ENCODE measurements around the gene ZC2HC1C. TPM values are rescaled to one million over a fixed set of nuclear protein-coding genes. Genes with fewer than 3 reads are reported as not detected.
"Not testable (repeated sequence)": the region's sequence is repeated elsewhere in the genome, so short reads cannot be mapped to it uniquely, and the experiment has no call there.

ZC2HC1C gene
- total RNA-seq, 1 donor from 2014 or later = 1.1 TPM

- no peak for ATAC-seq
Measured at GRCh38 chr14:75054421-75054820, 15.0 kb upstream of the ZC2HC1C start.

DNA sequence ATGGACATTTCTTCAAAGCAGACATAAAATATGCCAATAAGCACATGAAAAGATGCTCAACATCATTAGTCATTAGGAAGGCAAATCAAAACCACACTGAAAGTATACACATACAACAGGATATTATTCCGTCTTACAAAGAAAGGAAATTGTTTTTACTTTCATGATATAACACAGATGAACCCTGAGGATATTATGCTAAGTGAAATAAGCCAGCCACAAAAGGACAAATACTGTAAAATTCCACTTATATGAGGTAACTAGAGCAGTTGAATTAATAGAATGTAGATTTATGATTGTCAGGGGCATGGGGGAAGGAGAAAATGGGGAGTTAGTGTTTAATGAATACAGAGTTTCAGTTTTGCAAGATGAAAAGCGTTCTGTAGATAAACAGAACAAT lies 9.8 kb upstream of the ZC2HC1C start:
- no peak for ATAC-seq

- no peak for ATAC-seq
Measured at GRCh38 chr14:75060420-75060819, 9.0 kb upstream of the ZC2HC1C start.

- no peak for ATAC-seq
Measured at GRCh38 chr14:75063013-75063412, 6.4 kb upstream of the ZC2HC1C start.

GRCh38 chr14:75063491-75064204 lies 5.8 kb upstream of the ZC2HC1C start, which contains the start of gene ACYP1:
Gene ACYP1, minus strand, starts transcription at chr14:75064024. Its CDS starts 471 bp downstream, at chr14:75063553.
- peak; percentile 93 for ATAC-seq

DNA sequence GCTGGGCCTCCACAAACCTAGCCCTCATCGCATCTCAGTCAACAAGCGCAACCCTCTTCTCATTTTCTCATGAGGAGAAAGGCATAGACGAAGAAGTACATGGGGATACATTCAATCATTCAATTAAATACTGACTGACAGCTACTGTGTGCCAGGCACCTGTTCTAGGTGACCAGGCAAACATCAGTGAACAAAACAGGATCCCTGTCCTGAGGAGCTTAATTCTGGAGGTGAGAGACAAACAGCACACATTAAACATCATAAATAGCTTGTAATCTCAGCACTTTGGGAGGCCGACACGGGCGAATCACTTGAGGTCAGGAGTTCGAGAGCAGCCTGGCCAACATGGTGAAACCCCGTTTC lies 5.3 kb upstream of the ZC2HC1C start:
- ATAC-seq = no peak

DNA sequence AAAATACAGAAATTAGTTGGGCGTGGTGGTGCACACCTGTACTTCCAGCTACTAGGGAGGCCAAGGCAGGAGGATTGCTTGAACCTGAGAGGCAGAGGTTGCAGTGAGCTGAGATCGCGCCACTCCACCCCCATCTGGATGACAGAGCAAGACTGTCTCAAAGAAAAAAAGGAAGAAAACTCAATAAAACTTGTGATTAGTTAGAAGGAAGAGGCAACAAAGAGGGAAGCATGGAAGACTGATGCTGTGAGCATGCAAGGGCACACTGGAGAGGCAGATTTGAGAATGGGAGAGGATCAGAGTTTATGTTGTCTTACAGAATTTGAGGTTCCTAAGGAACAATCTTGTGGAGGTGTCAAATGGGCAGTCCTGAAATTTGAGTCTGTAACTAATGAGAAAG lies 2.8 kb upstream of the ZC2HC1C start:
- no peak for ATAC-seq

DNA sequence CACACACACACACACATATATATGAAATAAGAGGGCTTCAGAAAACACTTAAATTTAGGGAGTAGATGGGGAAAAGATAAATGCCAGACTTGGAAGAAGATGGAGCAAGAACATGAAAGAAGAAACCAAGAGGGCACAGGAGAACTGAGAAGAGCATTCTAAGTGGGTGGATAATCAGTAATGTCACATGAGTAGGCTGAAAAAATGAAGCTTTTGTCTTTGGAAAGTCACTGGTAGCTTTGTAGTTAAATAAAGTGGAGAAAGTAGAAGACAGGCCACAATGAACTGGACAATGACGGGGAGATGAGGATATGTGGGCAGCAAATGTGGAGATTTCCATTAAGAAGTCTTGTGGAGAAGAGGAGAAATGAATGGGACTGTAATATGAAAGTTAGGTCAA lies 2.2 kb upstream of the ZC2HC1C start:
- no peak for ATAC-seq

DNA sequence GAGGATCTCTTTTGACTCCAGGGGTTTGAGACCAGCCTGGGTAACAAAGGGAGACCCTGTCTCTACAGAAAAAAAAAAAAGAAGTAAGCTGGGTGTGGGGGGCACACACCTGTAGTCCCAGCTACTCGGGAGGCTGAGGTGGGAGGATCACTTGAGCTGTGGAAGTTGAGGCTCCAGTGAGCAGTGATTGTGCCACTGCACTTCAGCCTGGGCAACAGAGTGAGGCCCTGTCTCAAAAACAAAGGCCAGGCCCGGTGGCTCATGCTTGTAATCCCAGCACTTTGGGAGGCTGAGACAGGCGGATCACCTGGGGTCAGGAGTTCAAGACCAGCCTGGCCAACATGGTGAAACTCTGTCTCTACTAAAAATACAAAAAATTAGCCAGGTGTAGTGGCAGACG lies 1.7 kb upstream of the ZC2HC1C start:
- not testable (repeated sequence) for ATAC-seq

DNA sequence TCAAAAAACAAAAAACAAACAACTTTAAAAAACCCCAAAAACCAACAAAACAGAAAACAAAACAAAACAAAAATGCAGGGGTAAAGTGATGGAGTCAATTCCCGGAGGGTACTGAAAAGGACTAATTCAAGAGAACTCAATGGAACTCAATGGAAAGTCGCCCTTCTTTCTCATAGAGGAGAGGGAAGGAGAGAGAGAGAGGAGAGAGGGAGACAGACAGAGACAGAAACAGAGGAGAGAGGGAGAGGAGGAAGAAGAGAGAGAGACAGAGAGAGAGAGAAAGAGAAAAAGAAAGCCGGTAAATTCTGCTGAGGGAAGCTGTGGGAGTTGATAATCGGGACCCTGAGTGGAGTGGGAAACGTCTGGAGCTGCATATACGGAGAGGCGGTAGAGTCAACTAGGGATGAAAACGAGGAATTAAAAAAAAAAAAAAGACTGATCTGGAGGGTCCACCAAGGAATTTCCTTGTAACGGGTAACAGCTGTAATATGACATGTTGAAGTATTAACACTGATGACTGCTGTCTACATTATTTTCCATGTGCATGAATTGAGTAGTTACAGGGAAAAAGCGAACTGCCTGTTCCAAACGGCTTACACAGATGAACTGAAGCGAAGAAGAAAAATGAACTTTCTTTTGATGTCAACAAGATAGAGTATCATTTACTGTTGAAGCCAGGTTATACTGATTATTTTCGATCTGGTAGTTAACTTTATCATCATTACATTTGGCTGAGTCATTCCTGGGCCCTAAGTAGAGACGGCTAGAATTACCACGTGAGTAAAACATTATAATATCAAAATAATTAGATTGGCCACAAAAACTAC lies 934 bp upstream of the ZC2HC1C start:
- ATAC-seq = no peak

DNA sequence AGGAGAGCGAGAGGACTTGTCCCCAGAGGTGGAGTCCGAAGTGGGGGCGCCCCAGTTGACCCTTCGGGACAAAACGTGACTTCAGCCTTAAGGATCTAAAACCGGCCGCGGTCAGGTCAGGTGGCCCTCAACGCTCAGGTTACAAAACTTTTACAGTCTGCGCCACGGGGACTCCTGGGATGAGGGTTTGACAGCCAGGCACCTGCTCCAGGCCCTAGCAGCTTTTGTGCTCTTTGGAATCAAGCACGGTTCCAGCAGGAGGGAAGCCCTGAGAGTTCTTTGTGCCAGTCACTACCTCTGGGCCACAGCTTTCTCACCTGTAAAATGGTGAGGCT lies 337 bp downstream of the ZC2HC1C start:
- ATAC-seq = peak; percentile 8

- peak; percentile 48 for ATAC-seq
Measured at GRCh38 chr14:75070383-75070782, 942 bp downstream of the ZC2HC1C start.

- no peak for ATAC-seq
Measured at GRCh38 chr14:75077794-75078193, 8.4 kb downstream of the ZC2HC1C start.

GRCh38 chr14:75079521-75079920 lies 10.1 kb downstream of the ZC2HC1C start:
- peak; percentile 22 for ATAC-seq

DNA sequence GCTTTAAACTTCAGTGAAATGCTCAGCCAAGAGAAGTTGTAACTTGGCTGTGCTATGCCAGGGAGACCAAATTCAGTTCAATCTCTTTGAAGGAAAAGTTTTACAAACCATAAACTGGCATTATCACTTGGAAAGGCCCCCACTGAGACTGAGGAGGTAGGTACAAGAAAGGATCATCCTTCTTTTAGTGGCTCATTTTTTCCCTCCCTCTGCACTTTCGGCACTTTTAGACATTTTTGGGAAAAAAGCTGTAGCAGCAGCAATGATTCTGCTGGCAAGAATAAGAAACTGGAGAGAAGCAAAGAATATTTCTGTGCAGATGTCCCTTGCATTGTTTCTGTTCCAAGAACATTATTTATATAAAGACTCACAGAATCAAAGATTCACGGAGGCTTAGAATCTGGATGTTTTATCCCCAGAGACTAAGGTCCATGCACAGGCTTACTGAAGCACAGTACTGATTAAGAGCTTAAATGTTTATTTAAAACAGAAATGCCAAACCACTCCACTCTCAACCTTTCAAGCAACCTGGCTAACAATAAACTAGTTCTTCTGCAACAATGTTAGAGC lies 12.3 kb downstream of the ZC2HC1C start:
- ATAC-seq = no peak

DNA sequence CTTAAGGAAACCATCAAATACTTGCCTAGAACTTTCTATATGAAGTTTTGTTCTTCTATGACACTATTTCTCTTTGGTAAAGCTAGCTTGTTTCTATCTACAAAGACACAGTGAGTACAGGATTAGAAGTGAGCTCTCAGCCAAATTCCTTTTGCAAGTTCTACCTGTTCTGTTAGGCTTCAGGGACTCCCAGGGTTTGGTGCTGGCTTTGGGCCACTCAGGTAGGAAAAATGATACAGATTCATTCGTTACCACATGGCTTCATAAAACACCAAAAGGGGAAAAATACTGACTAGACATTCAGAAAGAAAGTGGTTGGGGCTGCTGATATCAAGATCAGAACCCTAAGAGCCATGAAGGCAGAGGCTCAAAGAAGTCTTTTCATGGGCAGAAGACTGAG lies 13.8 kb downstream of the ZC2HC1C start:
- ATAC-seq = peak; percentile 34

DNA sequence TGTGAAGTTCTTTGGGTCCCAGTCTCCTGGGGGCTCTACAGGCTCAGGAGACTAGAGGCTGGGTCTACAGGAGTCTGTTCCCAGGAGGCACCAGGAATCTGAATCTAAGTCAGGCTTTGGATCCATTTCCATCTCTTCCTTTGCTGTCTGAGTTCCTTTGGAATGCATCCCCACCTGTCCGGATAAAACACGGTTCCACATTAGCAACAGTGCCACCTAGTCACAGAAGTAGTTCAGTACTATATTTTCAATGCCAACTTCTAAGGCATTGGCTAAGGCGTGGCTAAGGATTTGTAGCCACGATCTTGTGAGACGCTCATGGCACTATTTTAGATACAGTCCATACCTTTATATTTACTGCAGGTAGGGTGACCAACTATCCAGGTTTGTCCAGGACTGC lies 15.1 kb downstream of the ZC2HC1C start:
- peak; percentile 79 for ATAC-seq

DNA sequence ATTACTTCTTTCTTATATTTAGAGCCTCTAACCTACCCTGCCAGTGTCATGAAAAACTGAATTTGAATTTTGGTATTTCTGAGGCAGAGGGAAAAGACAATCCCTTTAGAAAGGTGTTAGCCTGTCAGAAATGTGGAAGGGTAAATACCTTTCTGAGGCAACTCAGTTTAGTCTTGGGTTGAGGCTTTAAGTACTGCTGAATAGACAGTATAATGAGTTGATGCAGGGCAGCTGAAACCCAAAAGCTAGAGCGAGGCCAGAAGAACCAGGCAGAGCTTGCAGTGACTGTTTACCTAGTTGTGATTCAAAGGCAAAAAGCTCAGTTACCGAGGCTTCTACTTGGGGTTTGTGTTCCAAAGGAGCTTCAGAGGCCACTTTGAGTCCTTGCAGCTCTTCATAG lies 18.7 kb downstream of the ZC2HC1C start:
- ATAC-seq = no peak

- peak; percentile 61 for ATAC-seq
Measured at GRCh38 chr14:75088566-75089373, 19.3 kb downstream of the ZC2HC1C start.

DNA sequence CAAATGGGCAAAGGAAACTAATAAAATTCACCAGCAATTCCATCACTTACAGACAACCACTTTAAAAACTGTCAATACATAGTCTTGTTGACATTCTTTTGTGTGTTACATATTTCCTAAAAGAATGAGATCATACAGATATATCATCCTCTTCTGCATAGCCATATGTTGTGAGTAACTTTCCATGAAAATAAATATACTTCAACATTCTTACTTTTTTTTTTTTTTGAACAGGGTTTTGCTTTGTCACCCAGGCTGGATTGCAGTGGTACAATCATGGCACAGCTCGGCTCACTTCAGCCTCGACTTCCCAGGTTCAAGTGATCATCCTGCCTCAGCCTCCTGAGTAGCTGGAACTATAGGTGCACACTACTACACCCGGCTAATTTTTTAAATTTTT lies 20.9 kb downstream of the ZC2HC1C start:
- ATAC-seq = no peak

DNA sequence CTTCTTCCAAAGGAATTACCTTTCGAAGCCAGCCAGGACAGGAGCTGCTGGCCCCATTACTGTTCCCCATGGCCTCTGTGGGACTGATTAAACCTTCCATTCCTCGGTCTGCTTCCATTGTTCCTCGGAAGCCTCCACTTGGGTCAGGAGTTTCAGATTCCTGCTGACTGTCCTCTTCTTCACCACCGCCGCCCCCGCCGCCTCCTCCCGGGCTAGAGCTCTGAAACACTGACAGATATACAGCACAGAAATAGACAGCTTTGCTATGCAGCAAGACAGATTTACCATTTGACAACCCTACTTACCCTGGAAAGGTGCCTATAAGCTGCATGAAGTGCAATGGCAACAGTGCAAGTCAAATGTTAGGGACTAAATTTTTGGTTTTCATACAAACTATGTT lies 21.8 kb downstream of the ZC2HC1C start:
- ATAC-seq = no peak

- no peak for ATAC-seq
Measured at GRCh38 chr14:75092698-75093097, 23.3 kb downstream of the ZC2HC1C start.

GRCh38 chr14:75094896-75095295 lies 25.5 kb downstream of the ZC2HC1C start:
- ATAC-seq = no peak
